Stomach (tissue), 9 donors: Measurements from ENCODE around the gene GPR158. TPM values are rescaled to one million over a fixed set of nuclear protein-coding genes. Genes with fewer than 3 reads are reported as not detected.

Experiments used
- DNase-seq, 2 donors: peaks; one replicate each; pipeline versions ENCODE4 v3.0.0 to v3.0.0-alpha.2; 2013 to 2019
- H3K27ac ChIP-seq, 5 donors: fragments of 200-600 bp in 4 of 5; sonication (generic) in 4 of 5; one replicate each; pipeline ENCODE4 v1.5.1; 2013 to 2019; ENCODE audit warnings: mild to moderate bottlenecking in 1 of 5, moderate library complexity in 1 of 5
- H3K27me3 ChIP-seq, 3 donors: fragments of 200-600 bp; sonication (generic); one replicate each; pipeline ENCODE4 v1.5.1; 2017 to 2019; ENCODE audit warnings: mixed run types in 1 of 3
- H3K36me3 ChIP-seq, 4 donors: fragments of 200-600 bp; sonication (generic); 1 replicate in 3 of 4; 2 replicates in 1 of 4; pipeline ENCODE4 v1.5.1; 2016 to 2019
- H3K4me1 ChIP-seq, 4 donors: fragments of 200-600 bp; sonication (generic); one replicate each; pipeline ENCODE4 v1.5.1; 2016 to 2019
- H3K4me3 ChIP-seq, 4 donors: fragments of 200-600 bp; sonication (generic) in 3 of 4; one replicate each; pipeline ENCODE4 v1.5.1; 2016 to 2019; ENCODE audit warnings: mild to moderate bottlenecking in 1 of 4
- H3K9me3 ChIP-seq, 4 donors: fragments of 200-600 bp; sonication (generic); one replicate each; pipeline ENCODE4 v1.5.1; 2016 to 2019
- CTCF ChIP-seq, 7 experiments: fragments of 450-650 bp in 4 of 7; fragments of 200-600 bp in 3 of 7; sonication (generic) in 3 of 7; IDR thresholded peaks; one replicate each; pipeline ENCODE4 v1.5.1; 2016 to 2019; ENCODE audit warnings: antibody characterized with exemption in 7 of 7, control low read depth in 2 of 7, mild to moderate bottlenecking in 1 of 7
- EP300 ChIP-seq: sonication (generic); formaldehyde crosslinking; IDR thresholded peaks from one replicate; pipeline ENCODE4 v1.6.1; 2017; ENCODE audit warnings: antibody characterized with exemption
- POLR2A ChIP-seq, 4 donors: fragments of 450-650 bp; IDR thresholded peaks; one replicate each; pipeline ENCODE4 v1.6.1; 2016; ENCODE audit warnings: antibody characterized with exemption in 4 of 4, control low read depth in 2 of 4, mild to moderate bottlenecking in 1 of 4, moderate library complexity in 1 of 4
- POLR2AphosphoS5 ChIP-seq, 3 donors: sonication (generic); formaldehyde crosslinking; IDR thresholded peaks; one replicate each; pipeline ENCODE4 v1.6.1; 2016; ENCODE audit warnings: antibody characterized with exemption in 3 of 3
- WGBS, 5 donors: extraction: QIAGEN DNeasy Blood & Tissue Kit in 3 of 5; methylation state at CpG; one replicate each; pipeline versions ENCODE4 v1.1.5 to v1.1.7; 2013 to 2018; 5-methylcytosine and 5-hydroxymethylcytosine counted together
- intact Hi-C: fragments of 100-400 bp; cut with DNase I; formaldehyde crosslinking; loops from one replicate; pipeline ENCODE4 v1.15.1; 2023; ENCODE audit warnings: low total_unique reads
- polyA plus RNA-seq, 3 donors: library from polyadenylated mRNA; stranded (reverse); fragments of 200-250 nt; gene quantifications; one replicate each; pipeline ENCODE4 v1.2.3, GENCODE V29; 2013
- total RNA-seq, 5 donors: library from RNA; depleted of rRNA; stranded (reverse); fragments of >200 nt; gene quantifications; one replicate each; pipeline versions ENCODE4 v1.1.0 to v1.2.3, GENCODE V29; 2014 to 2016
- donor health status: healthy with polysubstance abuse.
- donor health status: Bipolar disorder and iron deficiency.
- donor health status: healthy.

GPR158 gene
- total and polyA plus RNA-seq, 8 donors = 0.05 to 1.1 (median 0.20) TPM; not detected in 4

- Histone ChIP-seq H3K9me3 (no peaks in the 10 kb centered on the region), H3K36me3 (no peaks in the 10 kb centered on the region), H3K27me3 (peaks cover 12 to 67% (median 44%) of the 10 kb centered on the region in 3 donors), H3K4me3 (no peak overlapping the region), H3K4me1 (peaks cover 10 to 28% (median 25%) of the 10 kb centered on the region in 4 donors), H3K27ac (no peak overlapping the region)
- 34 to 45% (median 39%) methylated on average over 2 of the region's 2 CpGs for WGBS, 5 donors
- DNase-seq = no peak
- TF ChIP-seq POLR2A (IDR thresholded peaks at IDR 0.05) (no peak), EP300 (no peak), CTCF (IDR thresholded peaks at IDR 0.05) (no peak), POLR2AphosphoS5 (IDR thresholded peaks at IDR 0.05) (no peak)
- intact Hi-C loops = no loop called here
Observed at GRCh38 chr10:25177093-25177753, 2.4 kb downstream of the GPR158 start.

DNA sequence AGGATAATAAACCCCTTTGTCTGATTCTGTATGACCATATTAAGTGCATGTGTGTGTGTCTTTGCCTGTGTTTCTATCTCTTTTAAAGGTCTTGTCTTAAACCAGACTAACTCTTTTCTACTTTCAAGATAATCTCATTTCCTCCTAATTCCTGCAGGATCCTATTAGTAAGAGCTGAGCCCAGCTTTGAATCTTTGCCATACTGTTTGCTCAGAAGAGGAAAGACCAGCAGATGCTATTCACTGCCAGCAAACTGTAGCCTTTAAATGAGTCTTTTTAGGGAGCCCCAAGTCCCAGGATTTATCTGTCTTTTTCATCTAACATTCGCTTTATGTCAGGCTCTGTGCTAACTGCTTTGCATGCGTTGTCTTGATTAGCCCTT, 2.9 kb downstream of the GPR158 start:
- Histone ChIP-seq H3K4me3 (no peak overlapping the region), H3K36me3 (no peaks in the 10 kb centered on the region), H3K9me3 (no peaks in the 10 kb centered on the region), H3K27ac (no peak overlapping the region), H3K27me3 (peaks cover 12 to 62% (median 44%) of the 10 kb centered on the region in 3 donors), H3K4me1 (peaks cover 10 to 28% (median 25%) of the 10 kb centered on the region in 4 donors)
- TF ChIP-seq CTCF (IDR thresholded peaks at IDR 0.05) (no peak), EP300 (no peak), POLR2AphosphoS5 (IDR thresholded peaks at IDR 0.05) (no peak), POLR2A (IDR thresholded peaks at IDR 0.05) (no peak)
- no peak for DNase-seq
- intact Hi-C loops = no loop called here
- 73 to 95% (median 89%) methylated on average over 2 of the region's 2 CpGs for WGBS, 5 donors

GRCh38 chr10:25178411-25178810, 3.6 kb downstream of the GPR158 start:
- DNase-seq = no peak
- intact Hi-C loops = no loop called here
- Histone ChIP-seq H3K4me1 (peaks cover 10 to 28% (median 25%) of the 10 kb centered on the region in 4 donors), H3K27ac (no peak overlapping the region), H3K36me3 (no peaks in the 10 kb centered on the region), H3K9me3 (no peaks in the 10 kb centered on the region), H3K4me3 (no peak overlapping the region), H3K27me3 (peaks cover 12 to 55% (median 44%) of the 10 kb centered on the region in 3 donors)
- TF ChIP-seq EP300 = no peak
- TF ChIP-seq POLR2AphosphoS5 (IDR thresholded peaks at IDR 0.05) = no peak
- TF ChIP-seq CTCF (IDR thresholded peaks at IDR 0.05) = no peak
- no peak for TF ChIP-seq POLR2A (IDR thresholded peaks at IDR 0.05)

- H3K36me3 ChIP-seq = no peaks in the 10 kb centered on the region
- WGBS, 5 donors = 60 to 76% (median 74%) methylated on average over 2 of the region's 2 CpGs
- intact Hi-C loops = no loop called here
- TF ChIP-seq EP300 = no peak
- no peak for TF ChIP-seq CTCF (IDR thresholded peaks at IDR 0.05)
- no peak for TF ChIP-seq POLR2AphosphoS5 (IDR thresholded peaks at IDR 0.05)
- no peak for TF ChIP-seq POLR2A (IDR thresholded peaks at IDR 0.05)
- no peaks in the 10 kb centered on the region for H3K9me3 ChIP-seq
- H3K4me1 ChIP-seq = peaks cover 0 to 11% (median 9%) of the 10 kb centered on the region in 4 donors
- H3K27me3 ChIP-seq = peaks cover 6 to 31% (median 28%) of the 10 kb centered on the region in 3 donors
- no peak overlapping the region for H3K4me3 ChIP-seq
- no peak for DNase-seq
- no peak overlapping the region for H3K27ac ChIP-seq
Observed at GRCh38 chr10:25180801-25181200, 6.0 kb downstream of the GPR158 start.
